NCI-H226 (cell line): ENCODE measurements around the gene RUNX2.

Experiments
- DNase-seq: peaks from one replicate; pipeline ENCODE4 v3.0.0-alpha.2; 2015

RUNX2 gene

DNA sequence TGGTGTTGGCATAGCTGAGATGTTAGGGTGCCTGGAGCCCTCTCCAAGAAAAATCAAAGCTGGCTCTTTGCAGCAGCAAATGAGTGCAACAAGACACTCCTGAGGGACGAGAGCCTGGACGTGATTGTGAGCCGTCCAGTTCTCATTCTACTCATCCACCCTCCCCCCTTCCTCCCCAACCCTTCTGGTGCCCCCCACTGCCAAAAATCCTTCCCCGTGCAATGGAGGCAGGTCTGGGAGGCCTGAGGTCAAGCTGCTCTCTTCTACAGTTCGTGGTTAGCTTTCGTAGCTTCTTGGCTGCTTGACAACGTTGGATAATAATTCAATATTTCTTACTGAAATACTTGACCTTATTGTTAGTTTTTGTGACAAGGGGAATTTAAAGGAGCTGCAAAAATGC is 234.9 kb downstream of the RUNX2 start:
- DNase-seq, result no peak

- DNase-seq, result no peak
Observed at GRCh38 chr6:45563844-45564243, 235.7 kb downstream of the RUNX2 start.

GRCh38 chr6:45566882-45567281 is 238.8 kb downstream of the RUNX2 start:
- peak; percentile 41 for DNase-seq

DNA sequence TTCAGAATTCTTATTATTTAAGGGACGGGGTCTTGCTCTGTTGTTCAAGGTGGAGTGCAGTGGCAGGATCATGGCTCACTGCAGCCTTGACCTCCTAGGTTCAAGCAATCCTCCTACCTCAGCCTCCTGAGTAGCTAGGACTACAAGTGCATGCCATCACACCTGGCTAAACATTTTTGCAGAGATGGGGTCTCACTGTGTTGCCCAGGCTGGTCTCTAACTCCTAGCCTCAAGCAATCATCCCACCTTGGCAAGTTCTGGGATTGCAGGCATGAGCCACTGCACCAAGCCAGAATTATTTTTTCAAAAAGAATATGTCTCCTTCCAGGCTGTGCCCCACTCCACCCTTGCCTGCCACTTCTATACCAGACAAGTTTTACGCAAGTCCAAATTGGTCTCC is 239.7 kb downstream of the RUNX2 start:
- no peak for DNase-seq

GRCh38 chr6:45568626-45569025 is 240.5 kb downstream of the RUNX2 start:
- DNase-seq, result no peak

DNA sequence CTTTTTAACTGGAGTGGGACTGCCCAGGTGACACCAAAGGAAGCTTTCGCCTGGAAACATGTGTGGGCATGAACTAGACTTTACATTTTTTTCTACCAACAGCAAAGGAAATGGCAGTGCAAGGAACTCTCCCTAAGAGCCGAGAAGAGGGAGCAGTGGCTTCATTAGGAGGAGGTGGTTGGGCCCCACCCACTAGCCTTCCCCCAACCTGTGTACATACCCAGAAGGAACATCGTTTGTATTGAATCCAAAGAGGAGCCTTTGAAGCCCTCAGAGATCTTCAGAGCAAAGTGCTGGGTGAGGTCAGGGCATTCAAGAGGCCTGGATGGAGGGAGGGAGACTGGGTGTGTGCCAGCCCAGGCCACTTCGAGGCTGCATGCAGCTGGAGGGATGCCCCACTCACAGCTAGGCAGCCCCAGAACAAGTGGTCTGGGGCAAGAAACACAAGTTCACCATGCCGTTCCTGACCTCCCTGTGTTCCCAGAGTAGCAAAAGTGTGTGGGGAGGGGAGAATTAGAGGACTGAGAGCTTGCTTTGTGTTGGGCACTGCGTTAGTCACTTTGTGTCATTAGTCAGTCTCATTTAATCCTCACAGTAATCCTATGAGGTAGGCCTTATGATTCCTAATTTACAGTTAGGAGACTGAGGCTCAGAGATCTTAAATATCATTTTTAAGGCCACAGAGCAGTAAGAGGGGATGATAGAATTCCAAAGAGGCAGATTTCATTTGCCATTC is 241.2 kb downstream of the RUNX2 start:
- DNase-seq, result no peak

DNA sequence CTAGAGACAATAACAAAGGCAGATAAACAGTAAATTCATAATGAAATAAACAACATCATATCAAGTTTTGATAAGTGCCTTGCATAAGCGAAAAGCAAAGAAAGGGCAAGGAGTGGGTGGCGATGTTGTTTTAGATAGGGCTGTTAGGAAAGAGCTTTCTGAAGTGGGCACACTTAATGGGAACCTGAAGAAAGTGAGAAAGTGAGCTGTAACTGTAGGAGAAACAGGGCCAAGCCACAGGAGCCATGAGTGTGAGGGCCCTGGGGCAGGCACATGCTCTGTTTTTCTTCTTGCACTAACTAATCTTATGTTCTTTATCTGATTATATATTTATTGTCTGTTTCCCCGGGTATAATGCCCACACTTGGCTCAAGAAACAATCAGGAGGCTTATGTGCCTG is 243.0 kb downstream of the RUNX2 start:
- DNase-seq, result peak; percentile 45

GRCh38 chr6:45572833-45573232 is 244.7 kb downstream of the RUNX2 start:
- DNase-seq, result no peak

- DNase-seq, result no peak
Observed at GRCh38 chr6:45574014-45574461, 245.9 kb downstream of the RUNX2 start.

DNA sequence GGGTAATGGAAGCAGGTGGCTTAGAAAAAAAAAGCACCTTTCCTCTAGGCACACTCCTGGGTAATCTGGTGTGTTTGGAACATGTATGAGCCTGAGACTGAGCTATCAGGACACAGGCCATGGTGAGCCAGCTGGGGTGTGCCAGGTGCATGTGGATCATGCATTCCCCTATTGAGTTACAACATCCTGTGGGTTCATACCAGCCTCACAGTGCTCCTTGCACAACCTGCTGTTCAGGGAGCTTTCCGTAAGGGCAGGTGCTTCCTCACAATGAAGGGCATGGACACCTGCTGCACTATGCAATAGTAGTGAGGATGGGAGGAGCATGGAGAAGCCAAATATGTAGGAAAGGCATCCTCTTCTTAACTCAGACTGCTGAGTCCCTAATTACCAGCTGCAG is 246.8 kb downstream of the RUNX2 start:
- peak; percentile 26 for DNase-seq

GRCh38 chr6:45576648-45577624 is 248.8 kb downstream of the RUNX2 start:
- no peak for DNase-seq

- no peak for DNase-seq
Observed at GRCh38 chr6:45577836-45578504, 249.8 kb downstream of the RUNX2 start.

GRCh38 chr6:45584127-45584526 is 256.0 kb downstream of the RUNX2 start:
- no peak for DNase-seq

DNA sequence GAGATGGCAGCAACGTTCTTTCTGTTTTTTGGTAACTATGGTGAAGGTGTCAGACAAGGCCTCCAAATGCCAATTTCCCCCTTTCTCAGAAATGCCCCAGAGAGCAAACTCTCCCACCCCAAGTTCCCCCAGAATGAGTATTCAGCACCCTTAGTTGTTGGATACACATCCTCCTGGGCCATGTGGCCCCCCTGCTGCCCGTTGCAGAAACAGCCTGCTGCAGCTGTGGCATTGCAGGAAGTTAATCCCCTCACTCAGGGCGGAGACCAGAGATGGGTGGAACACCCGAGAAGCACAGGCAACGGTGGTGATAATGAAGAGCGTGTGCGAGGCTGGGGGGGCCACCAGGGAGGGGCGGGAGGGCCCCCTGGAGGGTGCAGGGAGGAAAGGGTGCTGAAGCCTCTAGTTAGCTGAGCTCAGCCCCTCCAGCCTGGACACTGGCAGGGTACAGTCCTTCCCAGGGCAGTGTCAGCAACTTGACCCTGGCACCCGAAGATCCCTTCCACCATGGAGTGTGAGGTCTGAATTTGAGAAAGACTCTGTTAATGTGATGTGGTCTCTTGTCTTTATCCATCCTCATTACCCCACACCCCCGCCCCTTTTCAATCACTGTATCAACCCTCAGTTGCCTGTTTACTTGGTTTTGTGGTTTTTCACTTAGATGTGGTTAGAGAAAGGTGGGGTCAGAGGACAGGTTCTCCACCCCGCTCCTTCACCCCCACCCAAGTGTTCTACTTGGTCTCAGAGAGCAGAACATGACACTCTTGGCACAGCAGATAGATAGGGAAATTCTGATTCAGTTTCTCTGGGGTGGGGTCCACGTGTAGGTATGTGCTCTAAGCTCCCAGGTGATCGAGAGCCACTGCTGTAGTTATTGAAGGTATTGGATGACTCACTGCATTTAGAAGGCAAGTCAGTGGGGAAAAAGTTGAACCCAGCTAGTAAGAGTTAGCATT is 258.4 kb downstream of the RUNX2 start:
- DNase-seq, result no peak

DNA sequence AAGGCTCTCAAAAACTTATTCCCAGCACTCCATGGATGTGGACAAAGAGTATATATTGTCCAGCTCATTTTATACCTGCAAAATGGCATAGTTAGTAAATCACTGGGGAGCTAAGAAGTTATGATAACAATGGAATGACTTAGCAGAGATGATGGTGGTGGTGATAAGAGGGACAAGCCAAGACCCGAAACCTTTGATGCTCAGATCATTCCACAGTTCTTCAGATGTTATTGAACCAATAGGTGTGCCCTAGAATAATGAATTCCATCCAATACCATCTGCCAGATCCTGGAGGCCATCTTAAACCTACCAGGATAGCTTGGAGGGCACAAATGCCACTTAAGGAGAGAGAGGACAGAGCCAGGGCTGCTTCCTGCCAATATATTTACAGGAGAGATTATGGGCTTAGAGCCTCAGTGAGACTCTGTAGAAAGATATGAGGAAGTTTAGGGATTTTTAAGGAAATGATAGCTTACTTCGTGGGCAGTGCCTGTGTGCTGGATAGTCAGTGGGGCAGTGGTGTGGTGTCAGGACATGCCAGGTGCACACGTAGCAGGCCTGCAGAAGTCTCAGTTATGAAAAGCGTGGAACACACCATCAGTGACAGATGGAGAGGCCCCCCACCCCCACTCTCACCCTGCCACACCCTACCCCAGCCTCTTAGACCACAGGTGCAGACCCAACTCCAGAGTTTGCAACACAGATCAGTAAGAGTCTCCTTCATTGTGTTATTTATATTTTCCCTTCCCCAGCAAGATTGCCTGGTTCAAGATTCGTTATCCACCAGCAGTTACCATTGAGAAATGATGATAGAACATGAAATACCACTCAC is 259.3 kb downstream of the RUNX2 start:
- DNase-seq, result no peak

DNA sequence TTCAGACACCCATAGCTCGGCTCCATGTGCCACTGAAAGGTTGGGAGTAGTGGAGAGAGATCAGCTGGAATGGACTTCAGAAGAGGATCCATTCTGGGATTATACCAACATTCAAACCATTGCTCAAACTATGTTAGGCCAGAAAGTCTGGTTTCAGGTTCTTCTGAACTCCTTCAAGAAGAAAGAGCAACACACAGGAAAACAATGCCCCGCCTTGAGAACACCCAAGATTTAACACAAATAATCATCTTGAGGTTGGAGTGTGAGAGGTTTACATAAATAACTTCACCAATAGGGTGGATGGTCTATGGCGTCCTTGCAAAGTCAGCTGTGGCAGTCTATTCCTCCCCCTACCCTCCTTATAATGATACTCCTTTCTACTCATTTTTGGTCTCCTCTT is 261.2 kb downstream of the RUNX2 start:
- no peak for DNase-seq

GRCh38 chr6:45590226-45590625 is 262.1 kb downstream of the RUNX2 start:
- peak; percentile 89 for DNase-seq

GRCh38 chr6:45590696-45591184 is 262.6 kb downstream of the RUNX2 start:
- peak; percentile 90 for DNase-seq

DNA sequence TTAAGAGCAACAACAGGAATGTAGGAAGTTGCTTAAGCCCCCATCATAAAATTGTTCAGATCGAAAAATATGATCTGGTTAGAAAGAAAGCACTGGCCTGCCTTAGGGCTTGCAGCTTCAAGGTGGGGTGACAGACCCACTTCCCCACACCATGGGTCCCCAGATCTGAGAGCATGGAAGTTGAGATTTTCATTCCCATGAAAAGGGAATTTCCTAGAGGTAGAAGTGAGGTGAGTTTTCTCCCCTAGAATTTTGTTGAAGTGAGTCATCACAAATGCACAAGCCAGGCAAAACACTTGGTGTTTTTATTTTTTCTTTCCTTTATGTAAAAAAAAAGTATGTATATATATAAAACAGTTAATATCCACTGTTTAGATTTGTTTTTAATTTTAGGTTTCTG is 263.2 kb downstream of the RUNX2 start:
- peak; percentile 66 for DNase-seq

GRCh38 chr6:45591890-45592289 is 263.8 kb downstream of the RUNX2 start:
- no peak for DNase-seq

DNA sequence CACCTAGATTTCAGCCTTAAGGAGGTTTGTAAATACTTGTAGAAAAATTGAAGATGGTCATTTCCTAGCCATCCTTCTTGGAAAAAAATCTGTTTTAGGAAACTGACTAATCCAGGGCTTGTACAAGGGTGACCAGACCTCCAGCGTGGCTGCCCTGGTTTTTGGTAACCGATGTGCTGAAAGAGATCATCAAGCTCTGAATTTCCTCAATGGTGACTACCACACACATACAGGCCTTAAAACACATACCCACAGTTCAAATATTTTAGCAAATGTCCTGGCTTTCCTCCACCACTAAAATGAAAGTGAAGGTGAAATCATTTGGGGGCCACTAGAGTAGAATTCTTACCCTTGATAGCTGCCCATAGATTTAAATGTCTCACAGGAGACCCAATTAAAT is 264.9 kb downstream of the RUNX2 start:
- no peak for DNase-seq
